Adipocyte (in vitro differentiated cells): ENCODE results near the gene NXF2B.
"Not testable (repeated sequence)": the region's sequence is repeated elsewhere in the genome, so short reads cannot be mapped to it uniquely, and the experiment has no call there.

Source experiments
- DNase-seq: peaks from one replicate; pipeline ENCODE4 v3.0.0-alpha.2; 2015; ENCODE audit warnings: low read depth
- H3K27me3 ChIP-seq: replicated peaks from 2 replicates; pipeline ENCODE4 v1.7.0; 2013; ENCODE audit warnings: mild to moderate bottlenecking, low read length, moderate library complexity; ENCODE audit not compliant: control insufficient read depth, insufficient read depth
- H3K36me3 ChIP-seq: 2 replicates; pipeline ENCODE4 v1.7.0; 2013; ENCODE audit warnings: low read length, mild to moderate bottlenecking, moderate library complexity; ENCODE audit not compliant: control insufficient read depth, insufficient read depth, severe bottlenecking
- H3K4me1 ChIP-seq: 2 replicates; pipeline ENCODE4 v1.7.0; 2013; ENCODE audit warnings: mild to moderate bottlenecking, low read length, moderate library complexity; ENCODE audit not compliant: control insufficient read depth, insufficient read depth
- H3K4me3 ChIP-seq: 2 replicates; pipeline ENCODE4 v1.7.0; 2013; ENCODE audit warnings: mild to moderate bottlenecking, low read length, moderate library complexity
- H3K9ac ChIP-seq: 2 replicates; pipeline ENCODE4 v1.7.0; 2013; ENCODE audit warnings: mild to moderate bottlenecking, low read length, moderate library complexity
- H3K9me3 ChIP-seq: 2 replicates; pipeline ENCODE4 v1.7.0; 2013; ENCODE audit warnings: mild to moderate bottlenecking, low read length, moderate library complexity; ENCODE audit not compliant: control insufficient read depth

NXF2B gene

GRCh38 chrX:102439908-102440307, at the start of gene NXF2B:
Gene NXF2B (minus strand): TSS chrX:102440008. CDS start chrX:102380036, 59,972 bp downstream.
- H3K4me3 ChIP-seq, H3K27me3 ChIP-seq, DNase-seq, H3K36me3 ChIP-seq, H3K4me1 ChIP-seq, H3K9me3 ChIP-seq, H3K9ac ChIP-seq: not testable (repeated sequence)

DNA sequence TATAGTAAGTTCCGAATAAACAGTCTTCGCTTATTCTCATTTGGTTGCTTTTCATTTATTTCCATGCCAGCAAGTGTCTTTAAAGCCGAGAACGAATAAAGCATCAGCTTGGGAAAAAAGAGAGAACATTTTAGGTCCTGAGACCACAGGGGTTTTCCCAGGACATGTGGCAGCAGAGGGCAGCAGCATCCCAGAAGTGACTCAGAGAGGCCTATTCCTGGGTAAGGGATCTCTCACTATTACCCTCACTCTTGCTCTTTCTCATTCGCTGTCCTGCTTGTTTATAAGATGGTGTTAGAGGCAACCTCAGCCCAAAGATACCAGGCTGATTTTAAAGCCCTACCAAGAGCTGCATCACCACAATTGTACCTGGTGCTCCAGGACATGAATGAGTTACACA, 39.0 kb upstream of the NXF2B start:
- not testable (repeated sequence) for H3K36me3 ChIP-seq, H3K27me3 ChIP-seq, H3K4me3 ChIP-seq, H3K4me1 ChIP-seq, DNase-seq, H3K9me3 ChIP-seq, H3K9ac ChIP-seq

DNA sequence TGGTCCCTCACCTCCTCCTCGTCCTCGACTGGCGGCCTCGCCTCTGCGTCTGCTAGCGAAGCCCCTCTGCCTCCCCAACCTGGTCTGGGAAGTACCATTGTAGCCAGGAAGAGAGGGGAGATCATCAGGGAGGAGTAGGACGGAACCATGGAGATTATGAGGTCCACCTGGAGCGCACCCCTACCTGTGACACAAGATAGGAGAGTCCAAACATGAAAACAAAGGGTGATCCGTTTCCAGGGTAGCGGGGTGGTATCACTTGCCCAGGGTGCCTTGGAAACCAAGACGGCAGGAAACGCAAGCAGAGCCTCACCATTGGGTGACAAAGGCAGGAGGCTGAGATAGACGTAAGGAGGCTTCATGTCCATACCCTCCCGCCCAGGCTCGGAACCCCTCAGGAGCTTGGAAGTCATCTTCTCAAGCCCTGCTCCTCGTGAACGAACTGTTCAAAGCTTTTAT, 32.0 kb upstream of the NXF2B start, which contains the start of gene TCP11X2:
TCP11X2 (minus strand) TSS at position 51 of the 459 bp plus-strand sequence.
- H3K4me1 ChIP-seq, DNase-seq, H3K9ac ChIP-seq, H3K36me3 ChIP-seq, H3K9me3 ChIP-seq, H3K27me3 ChIP-seq, H3K4me3 ChIP-seq: not testable (repeated sequence)

DNA sequence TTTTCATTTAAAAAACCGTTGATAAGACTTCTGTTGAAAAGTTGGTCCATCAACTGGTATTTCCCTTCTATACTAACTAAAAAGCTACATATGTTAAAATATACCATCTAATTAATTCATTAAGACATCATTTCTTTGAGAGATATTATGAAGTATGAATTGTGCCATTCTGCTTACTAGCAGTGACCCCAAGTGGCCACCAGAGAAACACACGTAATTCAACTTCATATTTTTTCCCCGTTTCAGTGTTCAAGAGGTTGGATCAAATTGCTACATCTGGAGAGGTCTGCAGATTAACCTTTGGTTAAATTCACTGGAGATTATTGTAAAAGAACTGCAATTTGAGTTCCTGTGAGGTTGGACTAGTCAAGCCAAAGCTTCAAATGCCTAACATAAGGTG, 30.4 kb upstream of the NXF2B start:
- H3K4me3 ChIP-seq, H3K9ac ChIP-seq, H3K4me1 ChIP-seq, H3K9me3 ChIP-seq, H3K27me3 ChIP-seq, H3K36me3 ChIP-seq, DNase-seq: not testable (repeated sequence)

DNA sequence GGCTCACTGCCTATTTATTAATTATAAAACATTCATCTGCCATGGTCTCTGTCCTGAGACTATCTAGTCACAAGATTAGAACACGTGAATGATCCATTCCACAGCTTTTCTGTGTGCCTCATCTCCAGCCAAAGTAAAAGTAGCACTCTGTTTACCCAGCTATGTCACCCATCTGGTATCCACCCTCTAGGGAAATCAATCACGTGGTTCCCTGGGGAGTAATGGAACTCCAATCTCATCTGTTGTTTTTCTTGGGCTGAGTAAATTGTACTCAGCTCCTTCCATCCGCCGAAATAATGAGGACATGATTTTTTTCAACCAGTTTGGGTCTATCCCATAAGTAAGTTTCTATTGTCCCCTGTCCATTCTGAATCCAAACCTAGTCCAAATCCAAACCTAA, 18.8 kb upstream of the NXF2B start:
- not testable (repeated sequence) for H3K4me3 ChIP-seq, H3K9me3 ChIP-seq, H3K9ac ChIP-seq, DNase-seq, H3K4me1 ChIP-seq, H3K27me3 ChIP-seq, H3K36me3 ChIP-seq

DNA sequence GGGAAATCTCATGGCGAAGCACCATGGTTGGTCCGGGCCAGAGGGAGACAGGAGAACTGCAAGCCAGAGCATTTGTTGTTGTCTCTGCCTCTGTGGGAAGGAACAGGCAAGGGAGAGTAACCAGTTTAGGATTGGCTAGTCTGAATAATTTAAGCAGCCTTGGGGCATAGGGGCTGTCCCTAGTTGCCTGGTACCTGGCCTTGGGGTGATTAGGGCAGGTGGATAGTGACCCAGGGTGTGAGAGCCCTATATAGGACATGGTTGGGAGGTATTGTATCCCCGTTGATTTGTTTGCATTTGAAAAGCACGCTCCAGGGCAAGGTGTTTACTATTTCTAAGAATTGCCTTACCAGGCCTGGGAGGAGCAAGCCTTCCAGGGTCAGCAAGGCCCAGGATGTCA, 25.3 kb downstream of the NXF2B start:
- not testable (repeated sequence) for H3K27me3 ChIP-seq, H3K4me3 ChIP-seq, DNase-seq, H3K36me3 ChIP-seq, H3K9ac ChIP-seq, H3K4me1 ChIP-seq, H3K9me3 ChIP-seq

DNA sequence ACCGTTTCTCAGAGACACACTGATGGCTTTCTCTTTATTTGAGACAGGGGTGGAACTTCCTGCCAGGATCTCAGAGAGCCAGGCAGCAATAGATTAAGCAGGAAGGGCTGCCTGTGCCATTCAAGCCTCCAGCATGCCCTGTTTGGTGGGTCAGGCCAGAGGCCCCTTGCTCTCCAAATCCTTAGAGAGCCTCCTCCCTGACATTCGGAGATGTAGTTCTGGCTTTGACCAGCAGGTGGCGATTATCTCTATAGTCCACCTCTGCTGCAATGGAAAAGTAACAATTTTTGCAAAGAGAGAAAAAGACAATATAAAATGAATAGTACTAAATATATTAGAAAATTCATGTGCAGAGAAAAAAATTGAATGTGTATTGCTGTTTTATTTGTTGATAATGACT, 93.9 kb downstream of the NXF2B start:
- Histone ChIP-seq H3K36me3 (no peaks in the 10 kb centered on the region), H3K9me3 (peaks cover 10% of the 10 kb centered on the region), H3K4me3 (no peak overlapping the region), H3K9ac (no peak overlapping the region), H3K4me1 (no peaks in the 10 kb centered on the region), H3K27me3 (peaks cover 19% of the 10 kb centered on the region)
- DNase-seq, result peak; percentile 75

DNA sequence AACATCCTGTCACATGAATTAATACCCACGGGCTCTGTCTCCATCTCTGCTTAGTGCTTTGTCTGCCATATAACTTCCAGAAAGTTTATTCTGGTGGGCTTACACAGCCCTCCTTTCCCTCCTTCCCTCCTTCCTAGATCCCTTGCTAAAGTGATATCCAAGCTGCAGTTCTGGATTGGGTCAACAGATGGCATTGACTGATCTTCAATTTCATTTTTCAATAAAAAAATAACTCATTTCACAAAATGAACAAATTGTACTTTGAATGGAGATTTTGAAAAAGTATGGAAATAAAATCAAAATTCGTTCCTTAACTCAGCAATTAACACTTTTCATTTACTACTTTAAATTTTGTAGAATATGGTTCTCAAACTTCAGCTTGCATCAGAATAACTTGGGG, 97.9 kb downstream of the NXF2B start:
- Histone ChIP-seq H3K4me3 (no peak overlapping the region), H3K36me3 (no peaks in the 10 kb centered on the region), H3K9me3 (no peaks in the 10 kb centered on the region), H3K27me3 (peaks cover 19% of the 10 kb centered on the region), H3K9ac (no peak overlapping the region), H3K4me1 (no peaks in the 10 kb centered on the region)
- peak; percentile 17 for DNase-seq

DNA sequence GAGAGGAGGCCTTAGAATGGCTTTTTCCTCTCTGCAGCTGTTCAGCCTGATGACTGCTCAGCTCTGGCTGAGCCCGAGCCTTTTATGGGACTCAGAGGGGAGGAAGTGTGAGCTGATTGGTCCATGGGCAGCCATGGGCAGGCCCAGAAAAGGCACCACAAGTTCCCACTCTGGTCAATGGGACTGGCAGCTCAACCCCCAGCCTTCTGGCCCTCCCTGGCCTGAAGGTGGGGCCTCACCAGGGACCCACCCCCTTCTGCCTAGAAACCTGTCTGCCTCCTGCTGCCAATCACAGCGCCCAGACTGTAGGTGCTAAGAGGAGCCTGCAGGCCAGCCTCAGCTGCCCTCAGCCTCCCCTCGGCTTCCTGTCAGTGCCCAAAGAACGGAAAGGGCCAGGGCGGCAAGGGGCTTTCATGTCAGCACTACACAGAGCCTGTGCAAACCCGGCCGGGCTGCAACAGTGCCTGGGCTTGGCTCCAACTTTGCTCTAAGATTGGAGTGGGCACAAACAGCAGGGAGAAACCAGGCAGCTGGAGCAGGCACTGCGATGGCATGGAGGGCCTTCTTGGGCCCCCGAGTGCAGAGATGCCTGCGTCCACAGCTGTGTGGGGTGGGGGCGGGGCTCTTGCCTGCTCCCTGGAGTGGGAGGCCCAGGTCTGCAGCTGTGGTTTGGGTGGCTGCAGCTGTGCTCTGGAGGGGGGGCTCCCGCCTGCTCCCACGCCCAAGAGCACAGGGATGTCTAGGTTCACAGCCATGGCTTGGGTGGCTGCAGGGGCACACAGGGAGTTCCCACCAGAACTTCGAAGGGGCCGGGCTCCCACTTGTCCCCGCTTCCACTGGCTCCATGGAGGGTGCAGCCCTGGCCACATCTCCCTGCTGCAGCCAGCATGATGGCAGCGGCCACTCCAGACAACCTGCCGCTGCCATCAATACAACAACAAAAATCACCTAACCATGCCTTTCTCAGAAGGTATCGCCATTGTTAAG, 100.2 kb downstream of the NXF2B start:
- no peak for DNase-seq
- Histone ChIP-seq H3K4me1 (no peaks in the 10 kb centered on the region), H3K9ac (no peak overlapping the region)

GRCh38 chrX:102338162-102338561, 101.6 kb downstream of the NXF2B start:
- no peaks in the 10 kb centered on the region for H3K9me3 ChIP-seq
- peaks cover 10% of the 10 kb centered on the region for H3K27me3 ChIP-seq
- DNase-seq, result no peak
- H3K36me3 ChIP-seq, result no peaks in the 10 kb centered on the region
- no peak overlapping the region for H3K4me3 ChIP-seq
- no peaks in the 10 kb centered on the region for H3K4me1 ChIP-seq
- no peak overlapping the region for H3K9ac ChIP-seq

More for the DNA sequence above, 100.2 kb downstream of the NXF2B start:
- H3K4me3 ChIP-seq, result no peak overlapping the region
- H3K36me3 ChIP-seq, result no peaks in the 10 kb centered on the region
- H3K27me3 ChIP-seq, result peaks cover 19% of the 10 kb centered on the region
- no peaks in the 10 kb centered on the region for H3K9me3 ChIP-seq
